A549 (cell line): ENCODE measurements around the gene ATOSB. TPM values are rescaled to one million over a fixed set of nuclear protein-coding genes. Genes with fewer than 3 reads are reported as not detected.

ENCODE experiments used
- ATAC-seq, 2 experiments: fragments of 200-7000 bp in 1 of 2; fragments of >200 bp in 1 of 2; cut with Nextera tagmentation in 1 of 2; cut with Tn5 transposase in 1 of 2; 3 replicates each; pipeline versions ENCODE4 v1.8.0 to v1.9.1; 2018 to 2020; ENCODE audit warnings: mild to moderate bottlenecking in 1 of 2, moderate library complexity in 1 of 2
- CTCF ChIA-PET: fragments of 300-600 bp; sonication (Branson Sonifier 250); formaldehyde crosslinking; extraction: SDS; loops from one replicate; lab custom pipeline; 2021; ENCODE audit warnings: antibody characterized with exemption, inconsistent platforms; lab: Yijun Ruan, JAX
- POLR2A ChIA-PET: fragments of 350-600 bp; formaldehyde crosslinking; extraction: SDS; loops from one replicate; lab custom pipeline; 2021; ENCODE audit warnings: antibody characterized with exemption, inconsistent platforms; lab: Yijun Ruan, JAX
- DNase-seq, 2 experiments: peaks; one replicate each; pipeline versions ENCODE4 v3.0.0 to v3.0.0-alpha.2; 2011 to 2016; ENCODE audit warnings: low read depth in 1 of 2, low spot score in 1 of 2
- FAIRE-seq: peaks from 2 replicates; lab custom pipeline; 2011; peaks lifted over from hg19 to GRCh38; lab: Jason Lieb, UNC
- H3K27ac ChIP-seq, 2 experiments: fragments of >200 bp; sonication (Bioruptor Twin); formaldehyde crosslinking; 3 replicates each; pipeline ENCODE4 v1.5.1; 2016 to 2017
- H3K4me1 ChIP-seq: fragments of >200 bp; sonication (Bioruptor Twin); formaldehyde crosslinking; 3 replicates; pipeline ENCODE4 v1.6.1; 2016
- H3K4me2 ChIP-seq: fragments of >200 bp; sonication (Bioruptor Twin); formaldehyde crosslinking; 3 replicates; pipeline ENCODE4 v1.6.1; 2016
- H3K4me3 ChIP-seq: fragments of >200 bp; sonication (Bioruptor Twin); formaldehyde crosslinking; 3 replicates; pipeline ENCODE4 v1.5.1; 2016
- H3K9me3 ChIP-seq: fragments of >200 bp; sonication (Bioruptor Twin); formaldehyde crosslinking; 3 replicates; pipeline ENCODE4 v1.6.1; 2016
- BHLHE40 ChIP-seq: IDR thresholded peaks from 2 replicates; pipeline ENCODE4 v1.6.1; 2012; ENCODE audit warnings: low read depth, low read length, inconsistent platforms
- CBX2 ChIP-seq: fragments of 200-600 bp; sonication (generic); IDR thresholded peaks from 2 replicates; pipeline ENCODE4 v1.6.1; 2016; ENCODE audit warnings: low read depth, mild to moderate bottlenecking, borderline replicate concordance
- CBX8 ChIP-seq: fragments of 200-600 bp; sonication (generic); IDR thresholded peaks from 2 replicates; pipeline ENCODE4 v1.6.1; 2016
- CHD2 ChIP-seq: fragments of 150-350 bp; IDR thresholded peaks from 2 replicates; pipeline ENCODE4 v1.6.1; 2014; ENCODE audit warnings: low read length; ENCODE audit not compliant: partially characterized antibody
- EHF ChIP-seq: fragments of 250-450 bp; sonication (Bioruptor Pico); IDR thresholded peaks from 2 replicates; pipeline ENCODE4 v1.5.0; 2020; ENCODE audit warnings: mild to moderate bottlenecking
- EP300 ChIP-seq, 2 experiments: fragments of >200 bp; sonication (Bioruptor Twin); formaldehyde crosslinking; IDR thresholded peaks; 2 replicates in 1 of 2; 3 replicates in 1 of 2; pipeline ENCODE4 v1.6.1; 2016 to 2017
- FOSL2 ChIP-seq, 2 experiments: fragments of 450-650 bp in 1 of 2; fragments of >200 bp in 1 of 2; sonication (Bioruptor Twin) in 1 of 2; formaldehyde crosslinking; IDR thresholded peaks; 2 replicates each; pipeline versions ENCODE4 v1.5.0 to v1.6.1; 2016 to 2020; ENCODE audit warnings: mild to moderate bottlenecking in 1 of 2, moderate library complexity in 1 of 2
- GATA3 ChIP-seq: IDR thresholded peaks from 2 replicates; pipeline ENCODE4 v1.6.1; 2012; ENCODE audit warnings: borderline replicate concordance
- HDAC2 ChIP-seq: fragments of 200-600 bp; sonication (generic); IDR thresholded peaks from 2 replicates; pipeline ENCODE4 v1.6.1; 2016
- HEYL ChIP-seq: fragments of 250-450 bp; sonication (Bioruptor Pico); IDR thresholded peaks from 2 replicates; pipeline ENCODE4 v1.8.0; 2021; ENCODE audit warnings: mild to moderate bottlenecking, moderate library complexity
- HOXA7 ChIP-seq: fragments of 250-450 bp; sonication (Bioruptor Pico); IDR thresholded peaks from 2 replicates; pipeline ENCODE4 v1.5.0; 2020; ENCODE audit warnings: mild to moderate bottlenecking, moderate library complexity
- HOXB13 ChIP-seq: fragments of 250-450 bp; sonication (Bioruptor Pico); IDR thresholded peaks from 2 replicates; pipeline ENCODE4 v1.5.0; 2020; ENCODE audit warnings: low read depth, mild to moderate bottlenecking, moderate library complexity
- JUN ChIP-seq, 2 experiments: fragments of >200 bp; sonication (Bioruptor Twin); formaldehyde crosslinking; IDR thresholded peaks; 2 replicates in 1 of 2; 3 replicates in 1 of 2; pipeline ENCODE4 v1.6.1; 2016 to 2017
- KDM5A ChIP-seq: fragments of 200-600 bp; sonication (generic); IDR thresholded peaks from 2 replicates; pipeline ENCODE4 v1.6.1; 2016; ENCODE audit warnings: antibody characterized with exemption, mild to moderate bottlenecking
- MAFK ChIP-seq: fragments of 450-650 bp; IDR thresholded peaks from 2 replicates; pipeline ENCODE4 v1.6.1; 2014; ENCODE audit not compliant: partially characterized antibody
- NFE2L2 ChIP-seq: fragments of 150-350 bp; conservative IDR thresholded peaks from 2 replicates; pipeline ENCODE4 v1.6.1; 2014; ENCODE audit warnings: low read length
- NPAS2 ChIP-seq: fragments of 250-450 bp; sonication (Bioruptor Pico); IDR thresholded peaks from 2 replicates; pipeline ENCODE4 v1.8.0; 2022; ENCODE audit warnings: mild to moderate bottlenecking, moderate library complexity, borderline replicate concordance
- POLR2A ChIP-seq: IDR thresholded peaks from 2 replicates; pipeline ENCODE4 v1.6.1; 2012; ENCODE audit warnings: mild to moderate bottlenecking, low read length
- POLR2AphosphoS2 ChIP-seq: conservative IDR thresholded peaks from 2 replicates; pipeline ENCODE4 v1.6.1; 2012; ENCODE audit warnings: low read length, improper control_type of control experiment, inconsistent platforms
- RAD21 ChIP-seq, 2 experiments: fragments of >200 bp in 1 of 2; sonication (Bioruptor Twin) in 1 of 2; formaldehyde crosslinking in 1 of 2; IDR thresholded peaks in 1 of 2; conservative IDR thresholded peaks in 1 of 2; 2 replicates in 1 of 2; 3 replicates in 1 of 2; pipeline ENCODE4 v1.6.1; 2012 to 2018; ENCODE audit warnings: inconsistent platforms in 1 of 2
- RCOR1 ChIP-seq: fragments of 150-350 bp; IDR thresholded peaks from 2 replicates; pipeline ENCODE4 v1.6.1; 2014; ENCODE audit warnings: antibody characterized with exemption, low read length, low read depth
- RFX5 ChIP-seq: fragments of 450-650 bp; IDR thresholded peaks from 2 replicates; pipeline ENCODE4 v1.7.1; 2014; ENCODE audit warnings: antibody characterized with exemption, mild to moderate bottlenecking, moderate library complexity
- RNF2 ChIP-seq: fragments of 200-600 bp; sonication (generic); IDR thresholded peaks from 2 replicates; pipeline ENCODE4 v1.6.1; 2016; ENCODE audit warnings: low read depth, mild to moderate bottlenecking, antibody characterized with exemption, moderate library complexity, borderline replicate concordance
- SREBF2 ChIP-seq: fragments of 450-650 bp; IDR thresholded peaks from 2 replicates; pipeline ENCODE4 v1.6.1; 2014; ENCODE audit warnings: mild to moderate bottlenecking, moderate library complexity
- TP53 ChIP-seq: fragments of 250-450 bp; sonication (Bioruptor Pico); IDR thresholded peaks from 2 replicates; pipeline ENCODE4 v1.5.0; 2021; ENCODE audit warnings: mild to moderate bottlenecking, moderate library complexity
- ZFP36 ChIP-seq: fragments of 450-650 bp; IDR thresholded peaks from 2 replicates; pipeline ENCODE4 v1.6.1; 2014; ENCODE audit warnings: borderline replicate concordance; ENCODE audit not compliant: partially characterized antibody
- ZNF302 ChIP-seq: fragments of 250-450 bp; sonication (Bioruptor Pico); IDR thresholded peaks from 2 replicates; pipeline ENCODE4 v1.9.0; 2021; ENCODE audit warnings: inconsistent platforms, mild to moderate bottlenecking, moderate library complexity
- WGBS: methylation state at CpG from one replicate; pipeline ENCODE4 v1.1.6; 2017; ENCODE audit errors: missing lambda C conversion rate; 5-methylcytosine and 5-hydroxymethylcytosine counted together
- polyA plus RNA-seq, 4 experiments: library from polyadenylated mRNA; depleted of rRNA in 3 of 4; stranded (reverse); fragments of >200 nt; fragmentation: RNase III in 1 of 4; extraction: RNeasy Plus Mini Kit Qiagen cat#74134 plus additional on column Dnase treatment in 1 of 4; gene quantifications; 2 replicates in 3 of 4; 3 replicates in 1 of 4; pipeline ENCODE4 v1.2.3, GENCODE V29; 2011 to 2017
- TF ChIP-seq, protein P1 (sequence below): fragments of >200 bp; sonication (Bioruptor Twin); formaldehyde crosslinking; IDR thresholded peaks from 3 replicates; pipeline ENCODE4 v1.5.1; 2016
- TF ChIP-seq, protein P2 (sequence below): IDR thresholded peaks from 2 replicates; pipeline ENCODE4 v1.6.1; 2012
- TF ChIP-seq, protein P3 (sequence below): fragments of 450-650 bp; IDR thresholded peaks from 2 replicates; pipeline ENCODE4 v1.6.1; 2014; ENCODE audit warnings: antibody characterized with exemption
- TF ChIP-seq, protein P4 (sequence below): fragments of 150-350 bp; IDR thresholded peaks from 2 replicates; pipeline ENCODE4 v1.6.1; 2014; ENCODE audit warnings: low read depth, mild to moderate bottlenecking, low read length
- TF ChIP-seq, protein P5 (sequence below): fragments of 200-600 bp; sonication (generic); IDR thresholded peaks from 2 replicates; pipeline ENCODE4 v1.6.1; 2016; ENCODE audit warnings: antibody characterized with exemption, mild to moderate bottlenecking, moderate library complexity

Gene ATOSB
- polyA plus RNA-seq, 2 of the 4 experiments (the other 2 are of a cell fraction) = 11.8 to 14.0 TPM

DNA sequence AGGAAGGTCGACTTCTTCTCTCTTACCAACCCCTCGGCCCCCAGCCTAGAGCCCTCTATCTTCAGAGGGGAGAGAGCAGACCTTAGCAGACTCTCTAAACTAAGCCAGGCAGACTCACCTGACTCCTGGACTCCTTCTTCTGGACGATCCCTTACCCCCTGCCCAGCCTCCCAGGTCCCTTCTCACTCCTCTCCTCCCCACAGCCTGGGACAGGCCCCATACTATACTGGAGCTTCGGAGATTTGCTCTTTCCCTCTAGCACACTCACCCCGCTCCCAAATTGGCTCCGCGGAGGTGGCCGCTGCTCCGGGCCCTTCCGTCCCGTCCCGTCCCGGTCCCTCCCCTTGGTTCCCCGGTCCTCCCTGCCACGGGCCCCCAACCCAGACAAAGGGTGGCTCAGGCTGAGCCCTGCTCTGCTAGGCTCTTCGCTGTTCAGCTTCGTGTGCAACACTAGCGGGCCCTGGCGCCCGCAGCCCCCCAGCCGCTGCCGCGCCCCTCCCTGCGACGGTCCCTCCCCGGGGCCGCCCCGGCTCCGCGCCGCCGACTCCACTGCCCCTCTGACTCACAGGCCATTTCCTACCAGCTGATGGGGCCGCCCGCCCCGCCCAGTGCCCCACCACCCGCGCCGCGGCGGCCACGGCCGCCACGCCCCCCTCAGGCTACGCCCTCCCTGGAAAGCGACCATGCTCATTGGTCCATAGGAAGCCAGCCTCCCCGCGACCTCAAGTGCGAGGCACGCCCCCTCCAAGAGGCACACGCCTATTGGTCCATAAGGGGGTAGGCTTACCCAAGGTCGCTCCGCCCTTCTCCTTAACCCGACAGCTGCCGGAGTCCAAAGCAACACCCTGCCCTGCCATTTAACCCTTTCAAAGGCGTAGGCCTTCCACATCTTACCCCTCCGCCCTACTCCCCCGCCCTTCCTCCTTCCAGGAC is 4.4 kb downstream of the ATOSB start:
- no peak for FAIRE-seq
- TF ChIP-seq CHD2 = no peak
- 0 out of 2 replicates have a peak, but pooled peaks have one; percentile 6 for TF ChIP-seq FOSL2 (IDR thresholded peaks at IDR 0.05)
- TF ChIP-seq FOSL2 (CRISPR knock-in tag; IDR thresholded peaks at IDR 0.05) = peak; percentile 72; the same call in 1 of the 2 replicates
- TF ChIP-seq SREBF2 = no peak
- peak; percentile 66 for TF ChIP-seq POLR2A
- TF ChIP-seq CBX8 = no peak
- TF ChIP-seq, protein P1, sequence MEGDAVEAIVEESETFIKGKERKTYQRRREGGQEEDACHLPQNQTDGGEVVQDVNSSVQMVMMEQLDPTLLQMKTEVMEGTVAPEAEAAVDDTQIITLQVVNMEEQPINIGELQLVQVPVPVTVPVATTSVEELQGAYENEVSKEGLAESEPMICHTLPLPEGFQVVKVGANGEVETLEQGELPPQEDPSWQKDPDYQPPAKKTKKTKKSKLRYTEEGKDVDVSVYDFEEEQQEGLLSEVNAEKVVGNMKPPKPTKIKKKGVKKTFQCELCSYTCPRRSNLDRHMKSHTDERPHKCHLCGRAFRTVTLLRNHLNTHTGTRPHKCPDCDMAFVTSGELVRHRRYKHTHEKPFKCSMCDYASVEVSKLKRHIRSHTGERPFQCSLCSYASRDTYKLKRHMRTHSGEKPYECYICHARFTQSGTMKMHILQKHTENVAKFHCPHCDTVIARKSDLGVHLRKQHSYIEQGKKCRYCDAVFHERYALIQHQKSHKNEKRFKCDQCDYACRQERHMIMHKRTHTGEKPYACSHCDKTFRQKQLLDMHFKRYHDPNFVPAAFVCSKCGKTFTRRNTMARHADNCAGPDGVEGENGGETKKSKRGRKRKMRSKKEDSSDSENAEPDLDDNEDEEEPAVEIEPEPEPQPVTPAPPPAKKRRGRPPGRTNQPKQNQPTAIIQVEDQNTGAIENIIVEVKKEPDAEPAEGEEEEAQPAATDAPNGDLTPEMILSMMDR = no peak
- no peak for TF ChIP-seq TP53 (CRISPR knock-in tag)
- peak; percentile 45 to 65; a peak in 2 of 5 replicates for TF ChIP-seq JUN (IDR thresholded peaks at IDR 0.05)
- no peak for TF ChIP-seq RAD21 (conservative IDR thresholded peaks at IDR 0.05 in 1 of 2, IDR thresholded peaks at IDR 0.05 in 1 of 2)
- TF ChIP-seq MAFK = no peak
- no peak for TF ChIP-seq RFX5
- TF ChIP-seq, protein P2, sequence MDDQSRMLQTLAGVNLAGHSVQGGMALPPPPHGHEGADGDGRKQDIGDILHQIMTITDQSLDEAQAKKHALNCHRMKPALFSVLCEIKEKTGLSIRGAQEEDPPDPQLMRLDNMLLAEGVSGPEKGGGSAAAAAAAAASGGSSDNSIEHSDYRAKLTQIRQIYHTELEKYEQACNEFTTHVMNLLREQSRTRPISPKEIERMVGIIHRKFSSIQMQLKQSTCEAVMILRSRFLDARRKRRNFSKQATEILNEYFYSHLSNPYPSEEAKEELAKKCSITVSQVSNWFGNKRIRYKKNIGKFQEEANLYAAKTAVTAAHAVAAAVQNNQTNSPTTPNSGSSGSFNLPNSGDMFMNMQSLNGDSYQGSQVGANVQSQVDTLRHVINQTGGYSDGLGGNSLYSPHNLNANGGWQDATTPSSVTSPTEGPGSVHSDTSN = peak; percentile 77
- TF ChIP-seq NFE2L2 = no peak
- no peak for TF ChIP-seq ZNF302 (CRISPR knock-in tag)
- peak; percentile 28; the same call in 1 of the 2 replicates for TF ChIP-seq GATA3
- no peak for TF ChIP-seq RNF2
- TF ChIP-seq CBX2 = no peak
- TF ChIP-seq EP300 (IDR thresholded peaks at IDR 0.05) = no peak
- TF ChIP-seq, protein P3, sequence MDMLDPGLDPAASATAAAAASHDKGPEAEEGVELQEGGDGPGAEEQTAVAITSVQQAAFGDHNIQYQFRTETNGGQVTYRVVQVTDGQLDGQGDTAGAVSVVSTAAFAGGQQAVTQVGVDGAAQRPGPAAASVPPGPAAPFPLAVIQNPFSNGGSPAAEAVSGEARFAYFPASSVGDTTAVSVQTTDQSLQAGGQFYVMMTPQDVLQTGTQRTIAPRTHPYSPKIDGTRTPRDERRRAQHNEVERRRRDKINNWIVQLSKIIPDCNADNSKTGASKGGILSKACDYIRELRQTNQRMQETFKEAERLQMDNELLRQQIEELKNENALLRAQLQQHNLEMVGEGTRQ = no peak
- TF ChIP-seq, protein P4, sequence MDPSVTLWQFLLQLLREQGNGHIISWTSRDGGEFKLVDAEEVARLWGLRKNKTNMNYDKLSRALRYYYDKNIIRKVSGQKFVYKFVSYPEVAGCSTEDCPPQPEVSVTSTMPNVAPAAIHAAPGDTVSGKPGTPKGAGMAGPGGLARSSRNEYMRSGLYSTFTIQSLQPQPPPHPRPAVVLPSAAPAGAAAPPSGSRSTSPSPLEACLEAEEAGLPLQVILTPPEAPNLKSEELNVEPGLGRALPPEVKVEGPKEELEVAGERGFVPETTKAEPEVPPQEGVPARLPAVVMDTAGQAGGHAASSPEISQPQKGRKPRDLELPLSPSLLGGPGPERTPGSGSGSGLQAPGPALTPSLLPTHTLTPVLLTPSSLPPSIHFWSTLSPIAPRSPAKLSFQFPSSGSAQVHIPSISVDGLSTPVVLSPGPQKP = no peak
- no peak for TF ChIP-seq HEYL (CRISPR knock-in tag)
- no peak for TF ChIP-seq HOXB13
- TF ChIP-seq HDAC2 = no peak
- no peak for TF ChIP-seq RCOR1
- TF ChIP-seq BHLHE40 = no peak
- TF ChIP-seq ZFP36 = no peak
- TF ChIP-seq, protein P5, sequence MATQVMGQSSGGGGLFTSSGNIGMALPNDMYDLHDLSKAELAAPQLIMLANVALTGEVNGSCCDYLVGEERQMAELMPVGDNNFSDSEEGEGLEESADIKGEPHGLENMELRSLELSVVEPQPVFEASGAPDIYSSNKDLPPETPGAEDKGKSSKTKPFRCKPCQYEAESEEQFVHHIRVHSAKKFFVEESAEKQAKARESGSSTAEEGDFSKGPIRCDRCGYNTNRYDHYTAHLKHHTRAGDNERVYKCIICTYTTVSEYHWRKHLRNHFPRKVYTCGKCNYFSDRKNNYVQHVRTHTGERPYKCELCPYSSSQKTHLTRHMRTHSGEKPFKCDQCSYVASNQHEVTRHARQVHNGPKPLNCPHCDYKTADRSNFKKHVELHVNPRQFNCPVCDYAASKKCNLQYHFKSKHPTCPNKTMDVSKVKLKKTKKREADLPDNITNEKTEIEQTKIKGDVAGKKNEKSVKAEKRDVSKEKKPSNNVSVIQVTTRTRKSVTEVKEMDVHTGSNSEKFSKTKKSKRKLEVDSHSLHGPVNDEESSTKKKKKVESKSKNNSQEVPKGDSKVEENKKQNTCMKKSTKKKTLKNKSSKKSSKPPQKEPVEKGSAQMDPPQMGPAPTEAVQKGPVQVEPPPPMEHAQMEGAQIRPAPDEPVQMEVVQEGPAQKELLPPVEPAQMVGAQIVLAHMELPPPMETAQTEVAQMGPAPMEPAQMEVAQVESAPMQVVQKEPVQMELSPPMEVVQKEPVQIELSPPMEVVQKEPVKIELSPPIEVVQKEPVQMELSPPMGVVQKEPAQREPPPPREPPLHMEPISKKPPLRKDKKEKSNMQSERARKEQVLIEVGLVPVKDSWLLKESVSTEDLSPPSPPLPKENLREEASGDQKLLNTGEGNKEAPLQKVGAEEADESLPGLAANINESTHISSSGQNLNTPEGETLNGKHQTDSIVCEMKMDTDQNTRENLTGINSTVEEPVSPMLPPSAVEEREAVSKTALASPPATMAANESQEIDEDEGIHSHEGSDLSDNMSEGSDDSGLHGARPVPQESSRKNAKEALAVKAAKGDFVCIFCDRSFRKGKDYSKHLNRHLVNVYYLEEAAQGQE = no peak
- TF ChIP-seq NPAS2 (CRISPR knock-in tag) = no peak
- TF ChIP-seq POLR2AphosphoS2 = no peak
- TF ChIP-seq EHF (CRISPR knock-in tag) = no peak
- TF ChIP-seq HOXA7 (CRISPR knock-in tag) = no peak
- no peak for TF ChIP-seq KDM5A

More for the DNA sequence above, 4.4 kb downstream of the ATOSB start:
- H3K4me3 ChIP-seq = peak overlapping the region; percentile 68
- POLR2A ChIA-PET = interaction anchor here (1.2 to 3.2 kb wide), 7 partner anchors 8 to 443 kb away, joined by 3 to 28 read pairs (median 7); partner anchors contain the start of genes FANCG, PIGO, STOML2 and UNC13B
- CTCF ChIA-PET = interaction anchor here (0.7 to 15.8 kb wide), 4 partner anchors 16 to 409 kb away, joined by 3 to 110 read pairs (median 4); partner anchors contain the start of gene PIGO
- peak overlapping the region; percentile 80 to 91 for H3K27ac ChIP-seq
- peak overlapping the region; percentile 91 for H3K4me2 ChIP-seq
- H3K4me1 ChIP-seq = peaks cover 47% of the 10 kb centered on the region
- no peaks in the 10 kb centered on the region for H3K9me3 ChIP-seq
- whole genome bisulfite sequencing = 2% methylated on average over 21 of the region's 57 CpGs
- DNase-seq = peak; percentile 96 to 99
- ATAC-seq = peak; percentile 58 to 80
